ENCODE measurements around the gene ERBB4.
"Not testable (repeated sequence)": the region's sequence is repeated elsewhere in the genome, so short reads cannot be mapped to it uniquely, and the experiment has no call there.

The ERBB4 gene

DNA sequence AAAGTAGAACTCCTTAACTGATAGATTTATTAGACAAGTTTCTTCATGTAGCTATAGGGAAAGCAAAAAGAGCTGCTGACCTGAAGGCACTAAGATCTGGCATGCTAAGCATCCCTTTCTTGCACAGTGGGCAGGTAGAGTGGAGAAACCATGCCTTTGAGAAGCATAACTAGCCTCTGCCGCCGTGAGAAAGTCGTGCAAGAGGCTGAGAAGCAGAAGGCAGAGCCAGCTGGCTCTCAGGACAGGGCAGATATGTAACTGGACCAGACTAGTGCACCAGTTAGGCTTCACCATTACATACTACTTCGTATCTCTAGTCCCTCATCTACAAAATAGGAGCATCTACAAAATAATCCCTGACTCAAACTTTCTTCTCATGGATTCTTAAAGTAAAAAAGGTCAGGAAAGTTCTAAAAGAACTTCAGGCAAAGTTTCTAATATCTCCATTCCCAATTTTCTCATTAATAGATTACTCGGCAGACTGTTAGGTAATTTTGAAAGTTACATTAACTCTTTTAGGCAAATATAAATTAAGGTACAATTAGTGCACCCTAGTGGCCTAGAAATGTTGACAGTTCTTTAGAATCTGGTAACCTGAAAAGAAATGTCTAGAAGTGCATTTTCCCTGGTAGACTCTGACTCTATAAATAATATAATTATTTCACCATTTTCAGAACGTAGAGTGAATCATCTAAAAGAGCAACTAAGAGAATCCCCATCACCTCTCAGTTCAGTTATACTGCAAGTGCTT, 10.3 kb downstream of the ERBB4 start:
- no peak for DNase-seq (ENCODE audit: low spot score)

- no peak for DNase-seq (ENCODE audit: low spot score)
Measured at GRCh38 chr2:212526059-212526458, 12.5 kb downstream of the ERBB4 start.

DNA sequence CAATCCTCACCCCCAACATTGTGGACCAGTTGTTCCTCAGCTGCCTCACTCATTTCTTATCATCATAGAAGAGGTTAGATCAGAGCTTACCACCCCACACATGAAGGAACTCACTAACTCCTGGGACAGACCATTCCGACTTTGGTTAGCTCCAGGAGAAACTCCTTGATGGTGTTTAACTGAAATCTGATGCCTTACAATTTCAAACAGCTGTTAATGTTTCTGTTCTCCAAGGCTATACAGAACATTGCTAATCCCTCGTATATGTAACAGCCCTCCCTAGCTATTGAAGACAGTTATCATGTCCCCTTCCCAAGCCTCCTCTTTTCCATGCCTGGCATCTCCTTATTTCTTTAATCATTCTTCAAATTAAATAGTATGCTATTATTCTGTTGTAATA, 14.8 kb downstream of the ERBB4 start:
- no peak for DNase-seq (ENCODE audit: low spot score)

GRCh38 chr2:212520340-212520739, 18.3 kb downstream of the ERBB4 start:
- no peak for DNase-seq (ENCODE audit: low spot score)

DNA sequence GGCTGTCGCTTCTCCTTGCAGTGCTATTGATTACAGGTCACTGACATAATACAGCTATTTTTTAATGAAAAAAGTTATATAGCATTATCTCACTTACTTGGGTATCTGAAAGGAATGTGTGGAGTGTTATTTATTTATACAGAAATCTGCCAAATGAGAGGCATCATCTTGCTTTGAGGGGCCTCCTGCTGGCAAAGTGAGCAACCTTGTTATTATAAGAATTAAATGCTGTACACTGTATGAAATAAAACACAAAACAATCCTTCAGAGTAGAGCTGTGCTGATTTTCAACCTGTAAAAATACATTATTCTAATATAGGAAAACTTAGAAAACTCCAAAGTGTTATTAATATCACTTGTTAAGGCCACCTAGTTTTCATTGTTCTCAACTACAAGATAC, 20.9 kb downstream of the ERBB4 start:
- DNase-seq (ENCODE audit: low spot score): no peak

DNA sequence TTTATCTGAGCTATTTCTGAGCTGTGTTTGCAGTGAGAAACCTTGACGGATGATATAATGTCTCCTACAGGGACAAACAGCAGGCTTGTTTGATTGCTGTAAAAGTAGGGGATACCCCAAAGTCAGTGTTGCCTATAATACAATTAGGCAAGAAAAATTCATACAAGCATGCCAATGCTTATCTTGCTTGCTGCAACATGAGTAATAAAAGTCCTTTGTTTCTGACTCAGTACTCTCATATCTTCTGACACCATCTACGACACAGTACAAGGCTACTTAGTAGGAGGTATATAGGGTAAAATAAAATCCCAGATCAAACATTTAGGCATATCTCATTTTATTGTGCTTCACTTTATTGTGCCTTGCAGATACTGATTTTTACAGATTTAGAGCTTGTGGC, 33.0 kb downstream of the ERBB4 start:
- no peak for DNase-seq (ENCODE audit: low spot score)

DNA sequence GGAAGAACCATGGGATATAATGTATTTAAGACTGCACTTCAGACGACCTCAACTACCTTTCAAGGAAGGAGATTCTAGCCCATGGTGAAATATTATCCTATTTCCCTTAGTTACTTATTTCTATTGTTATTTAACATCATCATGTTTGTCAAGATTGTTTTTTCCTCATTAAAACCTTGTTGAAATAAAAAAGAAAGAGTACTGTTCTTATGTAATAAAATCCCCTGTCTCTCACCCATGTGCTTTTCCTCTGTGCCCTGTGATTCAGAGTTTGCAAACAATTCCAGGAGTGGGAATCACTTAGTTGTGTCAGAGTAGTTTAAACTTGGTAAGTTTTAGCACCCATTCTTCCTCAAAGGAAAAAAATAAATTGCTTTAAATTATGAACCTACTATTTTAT, 43.6 kb downstream of the ERBB4 start:
- DNase-seq (ENCODE audit: low spot score): no peak

- DNase-seq (ENCODE audit: low spot score): no peak
Measured at GRCh38 chr2:212494418-212495020, 44.1 kb downstream of the ERBB4 start.

GRCh38 chr2:212489719-212490346, 48.8 kb downstream of the ERBB4 start:
- no peak for DNase-seq (ENCODE audit: low spot score)

- DNase-seq (ENCODE audit: low spot score): no peak
Measured at GRCh38 chr2:212488611-212489010, 50.0 kb downstream of the ERBB4 start.

- no peak for DNase-seq (ENCODE audit: low spot score)
Measured at GRCh38 chr2:212484563-212485080, 54.0 kb downstream of the ERBB4 start.

- no peak for DNase-seq (ENCODE audit: low spot score)
Measured at GRCh38 chr2:212480447-212480846, 58.2 kb downstream of the ERBB4 start.

GRCh38 chr2:212477571-212477970, 61.0 kb downstream of the ERBB4 start:
- DNase-seq (ENCODE audit: low spot score): no peak

DNA sequence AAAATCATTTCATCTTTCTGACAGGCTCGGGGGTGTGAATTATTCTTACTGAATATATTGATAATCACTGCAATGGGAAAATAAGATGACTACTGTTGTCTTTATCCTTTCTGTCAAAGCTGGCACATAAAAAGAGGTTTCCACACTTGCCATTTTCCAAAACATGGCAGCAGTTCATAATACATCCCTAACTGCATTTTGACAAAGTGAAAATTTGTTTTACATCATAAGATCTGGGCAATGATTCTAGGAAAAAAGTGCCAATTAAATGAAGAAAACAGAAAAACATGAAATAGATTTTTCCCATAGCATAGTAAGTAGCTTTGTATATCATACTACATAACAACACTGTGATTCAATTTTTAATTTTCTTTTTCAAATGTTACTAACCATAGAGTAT, 65.4 kb downstream of the ERBB4 start:
- no peak for DNase-seq (ENCODE audit: low spot score)

DNA sequence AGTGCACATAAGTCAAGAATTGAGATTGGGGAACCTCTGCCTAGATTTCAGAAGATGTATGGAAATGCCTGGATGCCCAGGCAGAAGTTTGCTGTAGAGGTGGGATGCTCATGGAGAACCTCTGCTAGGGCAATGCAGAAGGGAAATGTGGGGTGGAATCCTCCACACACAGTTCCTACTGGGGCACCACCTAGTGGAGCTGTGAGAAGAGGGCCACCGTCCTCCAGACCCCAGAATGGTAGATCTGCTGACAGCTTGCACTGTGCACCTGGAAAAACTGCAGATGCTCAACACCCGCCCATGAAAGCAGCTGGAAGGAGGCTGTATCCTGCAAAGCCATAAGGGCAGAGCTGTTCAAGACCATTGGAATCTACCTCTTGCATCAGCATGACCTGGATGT, 71.1 kb downstream of the ERBB4 start:
- not testable (repeated sequence) for DNase-seq (ENCODE audit: low spot score)

GRCh38 chr2:212465456-212465855, 73.1 kb downstream of the ERBB4 start:
- DNase-seq (ENCODE audit: low spot score): no peak

- DNase-seq (ENCODE audit: low spot score): not testable (repeated sequence)
Measured at GRCh38 chr2:212461708-212462107, 76.9 kb downstream of the ERBB4 start.

GRCh38 chr2:212454149-212454548, 84.5 kb downstream of the ERBB4 start:
- no peak for DNase-seq (ENCODE audit: low spot score)

GRCh38 chr2:212451786-212452231, 86.8 kb downstream of the ERBB4 start:
- no peak for DNase-seq (ENCODE audit: low spot score)

- DNase-seq (ENCODE audit: low spot score): no peak
Measured at GRCh38 chr2:212448698-212449097, 89.9 kb downstream of the ERBB4 start.

DNA sequence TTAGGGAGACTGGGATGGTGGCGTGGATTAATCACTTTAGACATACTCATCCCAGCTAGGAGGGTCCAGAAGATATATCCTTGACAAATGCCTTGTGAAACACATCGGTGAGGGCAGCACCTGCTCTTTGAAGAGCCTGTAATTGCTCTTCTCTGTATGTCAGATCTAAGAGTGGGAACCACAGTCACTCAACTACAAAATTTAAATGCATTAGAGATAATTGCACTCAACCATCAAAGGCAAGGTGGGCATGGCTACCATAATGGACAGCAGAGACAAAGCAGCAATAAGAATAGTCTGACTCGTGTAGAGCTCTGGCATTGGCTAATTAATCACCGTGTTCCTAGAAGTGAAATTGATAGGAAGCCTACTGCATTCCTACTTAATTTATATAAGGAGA, 96.8 kb downstream of the ERBB4 start:
- no peak for DNase-seq (ENCODE audit: low spot score)

DNA sequence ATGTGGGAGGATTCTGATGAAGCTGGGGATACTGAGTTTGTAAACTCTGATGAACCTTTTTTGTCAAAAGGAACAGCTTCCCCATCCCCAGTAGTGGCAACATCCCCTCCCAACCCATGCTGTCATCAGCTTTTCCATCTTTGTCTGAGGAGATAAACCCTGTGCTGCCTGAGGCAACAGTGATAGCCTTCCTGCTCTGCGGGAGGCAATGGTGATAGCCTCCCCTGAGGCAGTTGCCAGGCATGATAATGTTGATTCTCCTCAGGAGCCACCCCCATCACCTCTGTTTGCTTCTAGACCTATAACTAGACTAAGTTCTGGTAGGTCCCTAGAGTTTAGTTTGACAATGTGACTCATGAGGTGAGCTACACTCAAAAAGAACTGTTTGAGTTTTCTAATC, 97.5 kb downstream of the ERBB4 start:
- no peak for DNase-seq (ENCODE audit: low spot score)
